ENCODE results near the gene LRRC8E.

- TF ChIP-seq, protein P1, sequence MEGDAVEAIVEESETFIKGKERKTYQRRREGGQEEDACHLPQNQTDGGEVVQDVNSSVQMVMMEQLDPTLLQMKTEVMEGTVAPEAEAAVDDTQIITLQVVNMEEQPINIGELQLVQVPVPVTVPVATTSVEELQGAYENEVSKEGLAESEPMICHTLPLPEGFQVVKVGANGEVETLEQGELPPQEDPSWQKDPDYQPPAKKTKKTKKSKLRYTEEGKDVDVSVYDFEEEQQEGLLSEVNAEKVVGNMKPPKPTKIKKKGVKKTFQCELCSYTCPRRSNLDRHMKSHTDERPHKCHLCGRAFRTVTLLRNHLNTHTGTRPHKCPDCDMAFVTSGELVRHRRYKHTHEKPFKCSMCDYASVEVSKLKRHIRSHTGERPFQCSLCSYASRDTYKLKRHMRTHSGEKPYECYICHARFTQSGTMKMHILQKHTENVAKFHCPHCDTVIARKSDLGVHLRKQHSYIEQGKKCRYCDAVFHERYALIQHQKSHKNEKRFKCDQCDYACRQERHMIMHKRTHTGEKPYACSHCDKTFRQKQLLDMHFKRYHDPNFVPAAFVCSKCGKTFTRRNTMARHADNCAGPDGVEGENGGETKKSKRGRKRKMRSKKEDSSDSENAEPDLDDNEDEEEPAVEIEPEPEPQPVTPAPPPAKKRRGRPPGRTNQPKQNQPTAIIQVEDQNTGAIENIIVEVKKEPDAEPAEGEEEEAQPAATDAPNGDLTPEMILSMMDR (IDR thresholded peaks at IDR 0.05) = no peak
- TF ChIP-seq POLR2A (IDR thresholded peaks at IDR 0.05) = no peak
These were observed 34.6 kb upstream of the LRRC8E start for GRCh38 chr19:7853770-7854128.

Data from body of pancreas (tissue), 4 donors.